ENCODE results near the gene CFAP92. TPM values are rescaled to one million over a fixed set of nuclear protein-coding genes. Genes with fewer than 3 reads are reported as not detected.
"Not testable (repeated sequence)": the region's sequence is repeated elsewhere in the genome, so short reads cannot be mapped to it uniquely, and the experiment has no call there.

Gene CFAP92
- total and polyA plus RNA-seq, 4 donors, result 1.2 to 4.9 (median 2.7) TPM

GRCh38 chr3:128867200-128868125 lies 126.4 kb downstream of the CFAP92 start:
- ATAC-seq (ENCODE audit: insufficient read depth, low FRiP score), result no peak
- WGBS, 2 donors, result 57 to 70% methylated on average over 4 of the region's 4 CpGs
- H3K4me3 ChIP-seq, result no peak overlapping the region
- no peaks in the 10 kb centered on the region for H3K36me3 ChIP-seq (ENCODE audit: control insufficient read depth in 4 of 4, insufficient read depth in 4 of 4, low read length in 4 of 4)
- H3K9ac ChIP-seq (ENCODE audit: insufficient read depth in 1 of 2, low read length in 2 of 2), result no peak overlapping the region
- H3K9me3 ChIP-seq (ENCODE audit: control insufficient read depth in 4 of 4, insufficient read depth in 3 of 4, low read length in 3 of 4), result peaks cover 0 to 4% (median 0%) of the 10 kb centered on the region in 4 donors
- DNase-seq, result no peak
- no peak for TF ChIP-seq CTCF (IDR thresholded peaks at IDR 0.05; ENCODE audit: control extremely low read depth, extremely low read depth)
- no peak overlapping the region for H3K27ac ChIP-seq (ENCODE audit: low read depth in 1 of 2, low read length in 1 of 2)
- no peaks in the 10 kb centered on the region for H3K27me3 ChIP-seq (ENCODE audit: control insufficient read depth in 3 of 3, insufficient read depth in 3 of 3, low read length in 2 of 3)
- peaks cover 0 to 10% (median 0%) of the 10 kb centered on the region in 5 donors for H3K4me1 ChIP-seq (ENCODE audit: control insufficient read depth in 5 of 5, insufficient read depth in 5 of 5, low read length in 5 of 5)

- H3K27ac ChIP-seq (ENCODE audit: low read depth in 1 of 2, low read length in 1 of 2); ATAC-seq (ENCODE audit: insufficient read depth, low FRiP score): not testable (repeated sequence)
Measured at GRCh38 chr3:128864849-128865804, 128.7 kb downstream of the CFAP92 start.

GRCh38 chr3:128864351-128864811 lies 129.5 kb downstream of the CFAP92 start:
- 22 to 41% methylated on average over 11 of the region's 11 CpGs for WGBS, 2 donors
- no peaks in the 10 kb centered on the region for H3K27me3 ChIP-seq (ENCODE audit: control insufficient read depth in 3 of 3, insufficient read depth in 3 of 3, low read length in 2 of 3)
- DNase-seq, result peak in 1 of 3 donors; percentile 7
- no peak for ATAC-seq (ENCODE audit: insufficient read depth, low FRiP score)
- peaks cover 0 to 14% (median 7%) of the 10 kb centered on the region in 4 donors for H3K9me3 ChIP-seq (ENCODE audit: control insufficient read depth in 4 of 4, insufficient read depth in 3 of 4, low read length in 3 of 4)
- no peak for TF ChIP-seq CTCF (IDR thresholded peaks at IDR 0.05; ENCODE audit: control extremely low read depth, extremely low read depth)
- no peak overlapping the region for H3K27ac ChIP-seq (ENCODE audit: low read depth in 1 of 2, low read length in 1 of 2)
- peak overlapping the region in 1 of 2 donors; percentile 23 for H3K9ac ChIP-seq (ENCODE audit: insufficient read depth in 1 of 2, low read length in 2 of 2)
- H3K4me1 ChIP-seq (ENCODE audit: control insufficient read depth in 5 of 5, insufficient read depth in 5 of 5, low read length in 5 of 5), result peaks cover 0 to 10% (median 0%) of the 10 kb centered on the region in 5 donors
- H3K4me3 ChIP-seq, result no peak overlapping the region
- no peaks in the 10 kb centered on the region for H3K36me3 ChIP-seq (ENCODE audit: control insufficient read depth in 4 of 4, insufficient read depth in 4 of 4, low read length in 4 of 4)

More at GRCh38 chr3:128864849-128865804, 128.7 kb downstream of the CFAP92 start:
- Histone ChIP-seq H3K4me1 (ENCODE audit: control insufficient read depth in 5 of 5, insufficient read depth in 5 of 5, low read length in 5 of 5) (peaks cover 0 to 10% (median 0%) of the 10 kb centered on the region in 5 donors), H3K9me3 (ENCODE audit: control insufficient read depth in 4 of 4, insufficient read depth in 3 of 4, low read length in 3 of 4) (peaks cover 0 to 13% (median 4%) of the 10 kb centered on the region in 4 donors), H3K9ac (ENCODE audit: insufficient read depth in 1 of 2, low read length in 2 of 2) (peak overlapping the region in 1 of 2 donors; percentile 23)
- DNase-seq, result peak; percentile 72 to 84 (median 82)
- 52 to 59% methylated on average over 20 to 22 of the region's 25 CpGs for WGBS, 2 donors
- not testable (repeated sequence) for H3K36me3 ChIP-seq (ENCODE audit: control insufficient read depth in 4 of 4, insufficient read depth in 4 of 4, low read length in 4 of 4); H3K4me3 ChIP-seq; H3K27me3 ChIP-seq (ENCODE audit: control insufficient read depth in 3 of 3, insufficient read depth in 3 of 3, low read length in 2 of 3)

Measured in lung (tissue), 12 donors.